ENCODE results near the gene CA4.

GRCh38 chr17:60137731-60138130, 12.0 kb upstream of the CA4 start:
- TF ChIP-seq CTCF (IDR thresholded peaks at IDR 0.05) (no peak), EZH2 (IDR thresholded peaks at IDR 0.05) (no peak), EZH2phosphoT487 (IDR thresholded peaks at IDR 0.05) (no peak)
